H1 (cell line): Measurements from ENCODE around the gene NOL8. TPM values are rescaled to one million over a fixed set of nuclear protein-coding genes. Genes with fewer than 3 reads are reported as not detected.

ENCODE experiments used
- CTCF ChIA-PET: fragments of 300-600 bp; sonication (Branson Sonifier 250); formaldehyde crosslinking; loops from one replicate; lab custom pipeline; 2021; ENCODE audit not compliant: partially characterized antibody; lab: Charles Lee
- POLR2A ChIA-PET: fragments of 300-600 bp; sonication (Branson Sonifier 250); formaldehyde crosslinking; loops from one replicate; lab custom pipeline; 2021; ENCODE audit warnings: inconsistent platforms; ENCODE audit not compliant: partially characterized antibody; lab: Charles Lee
- DNase-seq, 2 experiments: peaks; one replicate each; pipeline versions ENCODE4 v3.0.0 to v3.0.0-alpha.2; 2010 to 2022; ENCODE audit warnings: low spot score in 2 of 2, low read depth in 1 of 2, mixed read lengths in 1 of 2
- FAIRE-seq: peaks from 2 replicates; lab custom pipeline; 2011; peaks lifted over from hg19 to GRCh38; lab: Jason Lieb, UNC
- H2AFZ ChIP-seq: 2 replicates; pipeline ENCODE4 v1.8.1; 2012; ENCODE audit warnings: low read length, inconsistent platforms
- H2AK5ac ChIP-seq: 2 replicates; pipeline ENCODE4 v1.6.1; 2013; ENCODE audit warnings: low read depth, low read length
- H2BK120ac ChIP-seq: replicated peaks from 2 replicates; pipeline ENCODE3; 2013; ENCODE audit warnings: low read depth, low read length, inconsistent platforms
- H2BK12ac ChIP-seq: 2 replicates; pipeline ENCODE4 v1.6.1; 2013; ENCODE audit warnings: low read depth, low read length
- H2BK15ac ChIP-seq: 2 replicates; pipeline ENCODE4 v1.6.1; 2013; ENCODE audit warnings: low read length
- H2BK20ac ChIP-seq: 2 replicates; pipeline ENCODE4 v1.6.1; 2013; ENCODE audit warnings: low read length
- H2BK5ac ChIP-seq: 2 replicates; pipeline ENCODE4 v1.6.1; 2013; ENCODE audit warnings: low read depth, low read length
- H3K14ac ChIP-seq: 2 replicates; pipeline ENCODE4 v1.6.1; 2013; ENCODE audit warnings: inconsistent platforms; ENCODE audit not compliant: insufficient read length
- H3K18ac ChIP-seq: 2 replicates; pipeline ENCODE4 v1.6.1; 2013; ENCODE audit warnings: low read length; ENCODE audit errors: extremely low read depth
- H3K23ac ChIP-seq: 2 replicates; pipeline ENCODE4 v1.6.1; 2013; ENCODE audit warnings: inconsistent platforms; ENCODE audit not compliant: insufficient read length
- H3K23me2 ChIP-seq: 2 replicates; pipeline ENCODE4 v1.6.1; 2013; ENCODE audit warnings: low read depth, low read length
- H3K27ac ChIP-seq: 2 replicates; pipeline ENCODE4 v1.6.1; 2011; ENCODE audit warnings: low read depth, low read length, inconsistent platforms
- H3K27me3 ChIP-seq, 4 experiments: replicated peaks in 1 of 4; 1 replicate in 1 of 4; 2 replicates in 3 of 4; pipeline versions ENCODE4 v1.6.1 to v1.8.1; 2011 to 2013; ENCODE audit warnings: low read length in 3 of 4, mild to moderate bottlenecking in 3 of 4, inconsistent platforms in 2 of 4, mixed read lengths in 2 of 4, moderate library complexity in 1 of 4; ENCODE audit not compliant: control insufficient read depth in 3 of 4, insufficient read depth in 3 of 4; ENCODE audit errors: extremely low read depth in 1 of 4
- H3K36me3 ChIP-seq, 4 experiments: 2 replicates each; pipeline versions ENCODE4 v1.6.1 to v1.8.1; 2011 to 2013; ENCODE audit warnings: mild to moderate bottlenecking in 4 of 4, low read length in 3 of 4, moderate library complexity in 2 of 4, control low read depth in 1 of 4, inconsistent platforms in 1 of 4; ENCODE audit not compliant: insufficient read depth in 4 of 4, control insufficient read depth in 2 of 4
- H3K4ac ChIP-seq: replicated peaks from 2 replicates; pipeline ENCODE3; 2013; ENCODE audit warnings: low read length, low read depth, mixed read lengths, inconsistent platforms; ENCODE audit not compliant: insufficient read length
- H3K4me1 ChIP-seq, 4 experiments: replicated peaks in 1 of 4; 1 replicate in 1 of 4; 2 replicates in 3 of 4; pipeline versions ENCODE4 v1.6.1 to v1.8.1; 2011 to 2013; ENCODE audit warnings: low read length in 3 of 4, inconsistent platforms in 2 of 4, mixed read lengths in 1 of 4; ENCODE audit not compliant: insufficient read depth in 4 of 4, control insufficient read depth in 3 of 4
- H3K4me2 ChIP-seq, 2 experiments: 2 replicates each; pipeline versions ENCODE4 v1.6.1 to v1.8.1; 2011 to 2013; ENCODE audit warnings: low read depth in 2 of 2, low read length in 2 of 2, control low read depth in 1 of 2, inconsistent platforms in 1 of 2, mild to moderate bottlenecking in 1 of 2; ENCODE audit not compliant: insufficient read depth in 1 of 2
- H3K4me3 ChIP-seq, 4 experiments: fragments of 200-600, 300-600 bp in 1 of 4; sonication (generic), shearing (Covaris generic), sonication (Bioruptor Twin) in 1 of 4; 2 replicates each; pipeline versions ENCODE4 v1.5.1 to v1.8.1; 2011 to 2016; ENCODE audit warnings: low read length in 4 of 4, low read depth in 3 of 4, control low read depth in 2 of 4, inconsistent platforms in 2 of 4, mild to moderate bottlenecking in 2 of 4, mixed read lengths in 1 of 4, moderate library complexity in 1 of 4; ENCODE audit not compliant: insufficient read depth in 2 of 4; ENCODE audit errors: extremely low read depth in 1 of 4
- H3K56ac ChIP-seq: replicated peaks from 2 replicates; pipeline ENCODE3; 2013; ENCODE audit warnings: low read depth, mild to moderate bottlenecking, mixed read lengths, low read length, inconsistent platforms; ENCODE audit not compliant: insufficient read length
- H3K79me1 ChIP-seq: 2 replicates; pipeline ENCODE4 v1.6.1; 2013; ENCODE audit warnings: low read depth, low read length, control low read depth
- H3K79me2 ChIP-seq, 2 experiments: 2 replicates each; pipeline versions ENCODE4 v1.6.1 to v1.8.1; 2012 to 2013; ENCODE audit warnings: low read length in 2 of 2, mild to moderate bottlenecking in 2 of 2, inconsistent platforms in 1 of 2; ENCODE audit not compliant: insufficient read depth in 2 of 2, control insufficient read depth in 1 of 2
- H3K9ac ChIP-seq, 4 experiments: replicated peaks in 1 of 4; 1 replicate in 1 of 4; 2 replicates in 3 of 4; pipeline versions ENCODE4 v1.6.1 to v1.8.1; 2011 to 2013; ENCODE audit warnings: low read depth in 3 of 4, low read length in 3 of 4, control low read depth in 2 of 4, mild to moderate bottlenecking in 2 of 4, moderate library complexity in 2 of 4, inconsistent platforms in 1 of 4; ENCODE audit errors: extremely low read depth in 1 of 4
- H3K9me3 ChIP-seq, 2 experiments: 2 replicates each; pipeline versions ENCODE4 v1.6.1 to v1.8.1; 2012 to 2013; ENCODE audit warnings: mild to moderate bottlenecking in 2 of 2, moderate library complexity in 2 of 2, control low read depth in 1 of 2, inconsistent platforms in 1 of 2, low read depth in 1 of 2, low read length in 1 of 2, mixed read lengths in 1 of 2; ENCODE audit not compliant: insufficient read depth in 2 of 2
- H4K20me1 ChIP-seq, 2 experiments: replicated peaks in 1 of 2; 2 replicates each; pipeline versions ENCODE3 to v1.8.1; 2011 to 2013; ENCODE audit warnings: inconsistent platforms in 2 of 2, low read length in 2 of 2, mild to moderate bottlenecking in 1 of 2; ENCODE audit not compliant: insufficient read depth in 2 of 2, control insufficient read depth in 1 of 2
- H4K5ac ChIP-seq: 2 replicates; pipeline ENCODE4 v1.6.1; 2013; ENCODE audit warnings: low read length, low read depth, mixed read lengths, inconsistent platforms; ENCODE audit not compliant: insufficient read length
- H4K8ac ChIP-seq: 2 replicates; pipeline ENCODE4 v1.8.0; 2013; ENCODE audit warnings: mild to moderate bottlenecking, moderate library complexity, low read length, inconsistent platforms; ENCODE audit not compliant: insufficient read depth; ENCODE audit errors: extremely low read depth
- H4K91ac ChIP-seq: replicated peaks from 2 replicates; pipeline ENCODE3; 2013; ENCODE audit warnings: low read length, mixed read lengths, inconsistent platforms; ENCODE audit not compliant: insufficient read length
- BACH1 ChIP-seq: IDR thresholded peaks from 2 replicates; pipeline ENCODE4 v1.6.1; 2012; ENCODE audit warnings: low read length, improper control_type of control experiment
- BCL11A ChIP-seq, 2 experiments: IDR thresholded peaks; one replicate each; pipeline ENCODE4 v1.6.1; 2011; ENCODE audit warnings: low read depth in 2 of 2, low read length in 2 of 2, mild to moderate bottlenecking in 2 of 2
- BRCA1 ChIP-seq: IDR thresholded peaks from 2 replicates; pipeline ENCODE4 v1.6.1; 2012; ENCODE audit warnings: low read depth, low read length, improper control_type of control experiment
- CBX5 ChIP-seq: fragments of 300-800, 300-1000 bp; sonication (generic); IDR thresholded peaks from 2 replicates; pipeline ENCODE4 v1.7.1; 2016; ENCODE audit warnings: antibody characterized with exemption, low read length, low read depth
- CHD1 ChIP-seq: IDR thresholded peaks from 2 replicates; pipeline ENCODE4 v1.6.1; 2012; ENCODE audit warnings: low read depth, low read length, improper control_type of control experiment
- CTCF ChIP-seq, 3 experiments: IDR thresholded peaks; 1 replicate in 2 of 3; 2 replicates in 1 of 3; pipeline versions ENCODE4 v1.5.1 to v1.6.1; 2011; ENCODE audit warnings: low read length in 3 of 3, mild to moderate bottlenecking in 3 of 3, inconsistent platforms in 2 of 3, low read depth in 1 of 3, moderate library complexity in 1 of 3; ENCODE audit not compliant: insufficient read depth in 1 of 3; ENCODE audit errors: control extremely low read depth in 1 of 3
- EGR1 ChIP-seq: IDR thresholded peaks from 2 replicates; pipeline ENCODE4 v1.6.1; 2011; ENCODE audit warnings: low read depth, low read length, borderline replicate concordance
- NANOG ChIP-seq: IDR thresholded peaks from 2 replicates; pipeline ENCODE4 v1.6.1; 2011; ENCODE audit warnings: low read length, low read depth, mild to moderate bottlenecking, inconsistent platforms; ENCODE audit not compliant: insufficient read depth, poor library complexity, severe bottlenecking
- SP2 ChIP-seq: IDR thresholded peaks from 2 replicates; pipeline ENCODE4 v1.6.1; 2012; ENCODE audit warnings: mild to moderate bottlenecking, low read length, inconsistent platforms
- SUZ12 ChIP-seq: fragments of 200-600 bp; sonication (generic); IDR thresholded peaks from 2 replicates; pipeline ENCODE4 v1.6.1; 2012; ENCODE audit warnings: mild to moderate bottlenecking, inconsistent platforms, low read length, moderate library complexity, mixed read lengths
- TBP ChIP-seq: IDR thresholded peaks from 2 replicates; pipeline ENCODE4 v1.6.1; 2011; ENCODE audit warnings: low read depth, low read length, improper control_type of control experiment
- ZNF274 ChIP-seq: IDR thresholded peaks from 2 replicates; pipeline ENCODE4 v1.7.0; 2012; ENCODE audit warnings: low read length, borderline replicate concordance; ENCODE audit errors: extremely low read depth
- WGBS, 2 experiments: shearing (Covaris generic) in 1 of 2; methylation state at CpG; one replicate each; pipeline versions ENCODE4 v1.1.6 to v1.1.7; 2013 to 2015; ENCODE audit warnings: low lambda C conversion rate in 2 of 2, mixed read lengths in 2 of 2, inconsistent platforms in 1 of 2, low coverage in 1 of 2, missing lambda C conversion rate in 1 of 2; ENCODE audit not compliant: insufficient replicate concordance in 2 of 2, insufficient coverage in 1 of 2, insufficient read length in 1 of 2; ENCODE audit errors: extremely low coverage in 1 of 2, missing lambda C conversion rate in 1 of 2; 5-methylcytosine and 5-hydroxymethylcytosine counted together
- polyA plus RNA-seq, 7 experiments: library from polyadenylated mRNA; depleted of rRNA in 3 of 7; stranded (reverse) in 5 of 7; unstranded in 2 of 7; fragments of >200 nt in 5 of 7; fragments of 200-250 nt in 2 of 7; gene quantifications; 1 replicate in 5 of 7; 2 replicates in 1 of 7; 4 replicates in 1 of 7; pipeline versions ENCODE4 v1.2.1 to v1.2.3, GENCODE V29; 2011 to 2013; ENCODE audit warnings: missing spikeins in 2 of 7, mixed read lengths in 2 of 7
- total RNA-seq: library from RNA; stranded (reverse); fragmentation: NEBNext Ultra II Directional; extraction: Animal tissue kit (Norgen Biotek cat#: 25700); gene quantifications from 2 replicates; pipeline ENCODE4 v1.2.1, GENCODE V29; 2021

Gene NOL8
- total and polyA plus RNA-seq, 2 of the 8 experiments (the other 6 are each of a cell fraction or from before 2014, with no cell fraction given): 6.2 to 30.4 TPM

- H4K91ac ChIP-seq: no peak overlapping the region
- H3K14ac ChIP-seq: no peak overlapping the region
- H4K5ac ChIP-seq: no peak overlapping the region
- no peak for DNase-seq
- no peaks in the 10 kb centered on the region for H3K36me3 ChIP-seq
- no peaks in the 10 kb centered on the region for H3K79me1 ChIP-seq
- ChIA-PET POLR2A (no interaction called here), CTCF (no interaction called here)
- H3K4me3 ChIP-seq: no peak overlapping the region
- no peaks in the 10 kb centered on the region for H4K20me1 ChIP-seq
- no peak overlapping the region for H3K18ac ChIP-seq
- H3K27me3 ChIP-seq: no peaks in the 10 kb centered on the region
- no peak overlapping the region for H2BK20ac ChIP-seq
- no peak for FAIRE-seq
- no peaks in the 10 kb centered on the region for H3K79me2 ChIP-seq
- no peak overlapping the region for H2AFZ ChIP-seq
- no peak overlapping the region for H2BK5ac ChIP-seq
- no peak overlapping the region for H3K56ac ChIP-seq
- no peaks in the 10 kb centered on the region for H3K23me2 ChIP-seq
- no peak overlapping the region for H2AK5ac ChIP-seq
- no peak overlapping the region for H2BK120ac ChIP-seq
- no peak overlapping the region for H3K4me2 ChIP-seq
- H3K9ac ChIP-seq: no peak overlapping the region
- H3K27ac ChIP-seq: no peak overlapping the region
- H3K4ac ChIP-seq: no peak overlapping the region
- H3K23ac ChIP-seq: no peak overlapping the region
- H4K8ac ChIP-seq: no peak overlapping the region
- 0 out of 7 replicates have a peak, but pooled peaks cover 0 to 5% (median 0%) of the 10 kb centered on the region in 4 experiments for H3K4me1 ChIP-seq
- no peaks in the 10 kb centered on the region for H3K9me3 ChIP-seq
- TF ChIP-seq EGR1: no peak
- no peak for TF ChIP-seq NANOG
- TF ChIP-seq SUZ12: no peak
- TF ChIP-seq ZNF274: no peak
- TF ChIP-seq TBP: no peak
- no peak for TF ChIP-seq CHD1
- TF ChIP-seq CTCF (IDR thresholded peaks at IDR 0.05; ENCODE audit: control extremely low read depth in 1 of 3, insufficient read depth in 1 of 3, low read depth in 1 of 3, low read length in 3 of 3): no peak
- no peak for TF ChIP-seq BCL11A (IDR thresholded peaks at IDR 0.05; ENCODE audit: low read depth in 2 of 2, low read length in 2 of 2)
- TF ChIP-seq BRCA1: no peak
- TF ChIP-seq BACH1: no peak
- TF ChIP-seq SP2: no peak
- TF ChIP-seq CBX5: no peak
- H2BK12ac ChIP-seq: no peak overlapping the region
- 97% methylated on average over 2 of the region's 2 CpGs; no CpG with 5 or more reads in 1 of the 2 experiments for WGBS, 2 experiments
- no peak overlapping the region for H2BK15ac ChIP-seq
These were observed 48.0 kb upstream of the NOL8 start for GRCh38 chr9:92373167-92373566.
